ENCODE data around the gene NEXMIF.
"Not testable (repeated sequence)": the region's sequence is repeated elsewhere in the genome, so short reads cannot be mapped to it uniquely, and the experiment has no call there.

NEXMIF gene

DNA sequence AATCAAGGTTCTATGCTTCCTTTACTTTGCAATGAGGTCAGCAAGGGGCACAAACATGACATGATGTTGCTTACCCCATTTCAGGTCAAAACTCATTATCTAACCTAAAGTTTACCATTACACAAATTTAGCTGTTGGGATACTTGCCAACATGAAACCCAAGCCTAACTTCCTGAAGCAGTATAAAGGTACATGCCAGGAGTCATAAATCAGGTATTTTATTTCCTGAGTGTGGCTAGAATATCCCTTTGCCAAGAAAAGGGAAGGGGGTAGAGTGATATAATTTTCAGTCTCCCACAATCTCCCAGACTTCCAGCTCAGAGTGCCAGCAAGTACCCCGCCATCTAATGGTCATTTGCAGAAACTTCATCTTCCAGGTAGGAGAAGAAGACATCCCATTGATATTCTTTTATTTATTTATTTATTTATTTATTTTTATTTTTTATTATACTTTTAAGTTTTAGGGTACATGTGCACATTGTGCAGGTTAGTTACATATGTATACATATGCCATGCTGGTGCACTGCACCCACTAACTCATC, 136.6 kb downstream of the NEXMIF start:
- no peak for DNase-seq

DNA sequence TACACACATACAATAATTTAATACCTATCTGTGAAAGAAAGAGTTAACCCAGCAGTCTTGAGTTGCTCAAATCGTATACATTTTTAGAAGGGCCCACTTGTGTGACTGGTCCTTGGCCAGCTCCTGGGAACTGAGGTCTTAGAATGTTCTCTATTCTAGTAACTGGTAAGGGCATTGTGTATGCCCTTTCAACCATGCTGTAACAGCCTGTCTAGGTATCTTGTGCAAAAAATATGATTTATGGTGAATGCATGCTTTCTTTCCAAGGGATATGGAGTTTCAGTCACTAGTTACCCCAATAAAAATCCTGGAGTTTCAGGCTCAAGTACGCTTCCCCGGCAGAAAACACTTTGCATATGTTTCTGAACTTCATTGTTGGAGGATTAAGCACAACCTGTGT, 140.6 kb downstream of the NEXMIF start:
- no peak for DNase-seq

DNA sequence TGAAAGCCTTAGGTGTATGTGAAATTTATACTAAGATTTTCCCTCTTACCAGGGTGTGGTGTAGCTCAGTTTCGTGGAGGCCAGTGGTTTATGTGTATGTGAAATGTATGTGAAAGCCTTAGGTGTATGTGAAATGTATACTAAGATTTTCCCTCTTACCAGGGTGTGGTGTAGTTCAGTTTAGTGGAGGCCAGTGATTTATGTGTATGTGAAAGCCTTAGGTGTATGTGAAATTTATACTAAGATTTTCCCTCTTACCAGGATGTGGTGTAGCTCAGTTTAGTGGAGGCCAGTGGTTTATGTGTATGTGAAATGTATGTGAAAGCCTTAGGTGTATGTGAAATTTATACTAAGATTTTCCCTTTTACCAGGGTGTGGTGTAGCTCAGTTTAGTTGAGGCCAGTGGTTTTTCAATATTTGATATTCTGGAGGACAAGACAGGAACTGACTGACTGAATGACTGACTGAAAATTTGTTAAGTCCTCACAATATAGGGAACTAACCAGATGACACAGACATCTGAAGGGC, 143.7 kb downstream of the NEXMIF start:
- DNase-seq, result no peak

DNA sequence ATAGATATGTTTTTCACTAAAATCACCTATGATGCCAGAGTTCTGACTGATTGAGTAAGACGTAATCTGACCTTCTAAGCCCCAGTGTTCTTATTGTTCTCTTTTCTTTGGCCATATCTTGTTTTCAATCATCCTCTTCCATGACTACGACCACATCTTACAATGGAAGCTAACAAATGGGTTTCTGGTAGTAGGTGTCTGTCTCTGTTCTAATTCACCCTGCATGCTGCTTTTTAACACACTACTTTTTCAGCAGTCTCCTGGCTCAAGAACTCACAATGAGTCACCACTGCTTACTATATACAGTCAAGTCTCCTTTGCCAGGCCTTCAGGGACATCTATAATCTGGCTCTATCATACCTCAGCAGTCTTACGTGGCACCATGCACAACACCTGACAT, 146.1 kb downstream of the NEXMIF start:
- no peak for DNase-seq

DNA sequence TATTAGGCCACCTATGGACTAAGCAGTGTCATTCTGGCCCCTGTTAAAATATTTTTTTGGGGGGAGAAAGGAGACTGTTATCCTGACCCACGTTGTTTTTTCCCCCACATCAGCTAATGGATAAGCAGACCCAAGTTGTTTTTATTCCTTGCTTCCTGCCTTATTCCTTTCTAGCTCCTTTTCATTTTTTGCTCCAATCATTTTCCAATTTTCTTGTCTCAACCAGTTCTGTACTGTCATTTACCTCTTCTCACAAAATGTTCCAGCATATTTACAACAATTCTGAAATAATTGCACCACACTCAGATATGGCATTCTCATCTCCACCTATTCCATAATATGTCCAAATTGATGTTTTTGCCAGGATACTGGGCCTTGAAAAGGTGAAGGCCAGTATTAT, 150.3 kb downstream of the NEXMIF start:
- DNase-seq, result no peak

DNA sequence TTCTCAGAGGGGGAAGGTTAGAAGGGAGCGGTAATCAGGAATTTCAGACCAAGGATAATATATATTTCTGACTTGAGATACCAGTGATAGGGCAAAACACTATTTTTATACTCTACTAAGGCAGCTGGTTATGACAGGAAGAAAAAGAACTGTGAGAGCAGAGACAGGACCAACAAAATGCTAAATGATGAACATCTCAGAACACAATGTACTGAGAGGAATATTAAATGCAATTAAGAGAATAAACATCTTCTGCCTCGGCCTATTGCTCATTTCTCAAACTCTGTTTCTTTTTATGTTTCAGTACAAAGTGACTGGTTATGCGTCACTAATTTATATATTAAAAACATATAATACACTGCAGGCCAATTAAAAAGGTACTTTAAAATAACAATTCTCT, 188.8 kb downstream of the NEXMIF start:
- DNase-seq, result no peak

DNA sequence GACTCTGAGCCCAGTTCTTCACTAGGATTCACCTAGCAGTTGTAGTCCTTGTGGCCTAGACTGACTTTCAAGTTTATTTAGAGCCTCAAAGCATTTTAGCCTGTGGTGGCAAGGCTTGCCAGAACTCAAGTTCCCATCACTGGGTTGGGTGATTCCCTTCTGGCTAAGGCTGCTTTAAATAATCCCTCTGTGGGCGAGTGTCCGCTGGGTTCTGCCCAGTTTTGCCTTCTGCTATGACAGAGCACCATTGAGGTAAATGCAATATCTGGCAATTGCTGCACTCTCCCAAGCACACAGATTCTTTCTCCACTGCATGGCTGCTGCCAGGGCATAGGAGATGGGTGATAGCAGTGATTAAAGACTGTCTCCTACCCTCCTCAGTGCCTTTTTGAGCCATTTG, 220.0 kb downstream of the NEXMIF start:
- no peak for DNase-seq

DNA sequence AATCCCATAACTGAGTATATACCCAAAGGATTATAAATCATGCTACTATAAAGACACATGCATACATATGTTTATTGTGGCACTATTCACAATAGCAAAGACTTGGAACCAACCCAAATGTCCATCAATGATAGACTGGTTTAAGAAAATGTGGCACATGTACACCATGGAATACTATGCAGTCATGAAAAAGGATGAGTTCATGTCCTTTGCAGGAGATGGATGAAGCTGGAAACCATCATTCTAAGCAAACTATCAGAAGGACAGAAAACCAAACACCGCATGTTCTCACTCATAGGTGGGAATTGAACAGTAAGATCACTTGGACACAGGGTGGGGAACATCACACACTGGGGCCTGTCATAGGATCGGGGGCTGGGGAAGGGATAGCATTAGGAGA, 223.9 kb downstream of the NEXMIF start:
- DNase-seq, result not testable (repeated sequence)

DNA sequence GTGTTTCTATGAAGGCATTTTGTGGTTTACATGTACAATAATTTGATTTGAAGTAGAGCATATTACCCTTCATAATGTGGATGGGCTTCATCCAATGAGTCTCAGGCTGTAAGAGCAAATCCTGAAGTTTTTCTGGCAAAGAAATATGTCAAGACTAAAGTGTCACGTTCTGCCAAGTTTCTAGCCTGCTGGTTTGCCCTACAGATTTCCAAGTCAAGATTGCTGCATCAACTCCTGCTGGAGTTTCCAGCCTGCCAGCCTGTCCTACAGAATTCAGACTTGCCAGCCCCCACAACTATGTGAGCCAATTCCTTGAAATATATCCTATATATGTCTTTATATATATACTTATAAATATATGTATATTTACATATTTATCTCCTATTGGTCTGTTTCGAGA, 240.8 kb downstream of the NEXMIF start:
- no peak for DNase-seq

All from CD4-positive, alpha-beta T cell treated with Interferon alpha-2 for 1 hour (primary cell).